NCI-H2171 (cell line): ENCODE measurements around the gene PPP1R9B.

Source experiments
- DNase-seq: peaks from one replicate; lab custom pipeline; 2025; lab: John Stamatoyannopoulos, UW

Gene PPP1R9B

DNA sequence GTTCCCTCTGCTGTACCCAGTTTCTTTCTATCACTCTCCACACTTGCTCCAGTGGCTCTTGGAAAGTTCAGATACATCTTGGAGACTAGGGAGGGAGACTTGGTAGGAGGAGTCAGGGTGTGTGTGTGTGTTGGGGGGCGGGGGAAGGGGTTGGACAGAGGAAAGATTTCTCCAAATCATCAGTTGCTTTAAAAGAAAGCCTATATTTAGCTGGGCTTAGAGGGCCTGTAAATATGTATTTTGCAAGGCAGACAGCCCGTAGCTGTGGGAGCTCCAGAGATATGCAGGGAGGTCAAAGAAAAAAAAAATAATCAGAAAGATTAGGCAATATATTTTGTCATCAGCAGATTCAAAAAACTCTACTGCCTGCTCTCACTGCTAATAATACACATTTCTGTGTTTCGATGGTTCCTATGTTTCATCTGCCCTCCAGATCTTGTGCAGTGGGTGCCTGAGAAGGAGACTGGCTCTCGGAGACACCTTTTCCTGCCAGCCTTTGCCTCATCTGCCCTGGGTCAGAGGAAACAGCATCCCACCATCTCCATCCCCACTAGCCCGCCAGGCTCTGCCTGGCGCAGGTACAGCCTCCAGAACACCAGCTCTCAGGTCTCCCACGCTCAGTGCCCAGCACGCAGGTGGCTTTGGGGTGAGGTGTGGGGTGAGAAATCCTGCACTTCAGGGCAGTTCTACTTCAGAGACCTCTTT, 4.8 kb upstream of the PPP1R9B start:
- DNase-seq = no peak

DNA sequence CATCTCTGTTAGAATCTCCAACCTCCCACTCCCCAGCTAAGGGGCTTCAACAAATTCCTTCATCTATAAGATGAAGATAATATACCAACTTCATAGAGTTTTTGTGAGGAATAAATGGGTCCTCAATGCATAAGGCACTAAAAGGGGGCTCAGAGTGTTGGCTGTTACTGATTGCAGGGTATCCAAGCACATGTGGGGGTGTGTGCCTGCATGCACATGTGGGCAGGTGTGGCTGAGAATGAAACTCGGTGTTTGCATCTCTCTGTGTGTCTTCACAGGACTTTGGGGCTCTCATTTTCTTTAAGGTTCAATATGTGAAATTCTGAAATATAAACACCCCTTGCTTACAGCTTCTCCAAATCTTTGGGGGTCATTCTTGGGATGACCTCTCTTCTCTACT, 4.1 kb upstream of the PPP1R9B start:
- no peak for DNase-seq

GRCh38 chr17:50153650-50154575, 3.4 kb upstream of the PPP1R9B start:
- DNase-seq = no peak

- no peak for DNase-seq
These were observed 2.3 kb upstream of the PPP1R9B start for GRCh38 chr17:50152736-50153135.

GRCh38 chr17:50151937-50152547, 1.6 kb upstream of the PPP1R9B start:
- DNase-seq = peak; percentile 69

DNA sequence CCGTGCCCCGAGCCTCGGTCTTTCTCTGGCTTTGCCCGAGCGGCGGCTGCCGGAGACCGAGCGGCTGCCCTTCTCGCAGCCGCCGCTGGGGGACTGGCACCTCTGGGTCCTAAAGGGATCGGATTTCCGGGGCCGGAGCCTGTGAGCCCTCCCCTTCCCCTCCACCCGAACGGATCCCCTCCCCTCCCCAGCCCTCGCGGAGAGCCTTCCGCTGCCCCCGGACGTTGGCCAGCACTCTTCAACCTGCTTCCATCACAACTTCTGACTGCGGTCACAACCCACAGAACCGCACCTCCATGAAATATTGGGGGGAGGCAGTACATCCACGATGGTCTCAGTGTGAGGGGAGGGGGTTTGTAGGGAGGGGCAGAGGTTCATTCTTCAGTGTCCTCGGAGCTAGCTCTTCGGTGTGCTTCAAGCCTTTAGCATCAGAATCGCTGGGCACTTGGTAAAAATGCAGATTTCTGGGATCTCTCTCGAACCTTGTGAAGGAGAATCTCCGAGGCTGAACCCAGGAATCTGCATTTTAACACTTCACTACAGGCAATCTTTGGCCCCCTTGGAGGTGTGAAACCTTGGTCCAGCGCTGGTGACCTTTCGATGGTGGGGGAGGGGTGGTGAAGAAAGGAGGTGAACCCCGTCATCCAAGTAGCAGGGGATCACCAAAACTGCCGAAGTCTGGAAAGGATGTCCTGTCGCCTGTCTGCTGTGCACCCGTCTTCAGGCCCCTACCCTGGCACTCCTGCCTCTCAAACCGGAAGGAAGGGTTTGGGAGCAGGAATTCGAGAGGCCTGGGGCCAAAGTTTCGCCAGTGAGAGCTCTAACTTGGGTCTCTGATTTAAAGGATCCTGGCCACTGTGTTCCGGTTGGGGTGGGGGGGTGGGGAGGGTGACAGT, 812 bp upstream of the PPP1R9B start:
- DNase-seq = peak; percentile 85

- DNase-seq = peak; percentile 41
These were observed 792 bp downstream of the PPP1R9B start for GRCh38 chr17:50149417-50150353.

DNA sequence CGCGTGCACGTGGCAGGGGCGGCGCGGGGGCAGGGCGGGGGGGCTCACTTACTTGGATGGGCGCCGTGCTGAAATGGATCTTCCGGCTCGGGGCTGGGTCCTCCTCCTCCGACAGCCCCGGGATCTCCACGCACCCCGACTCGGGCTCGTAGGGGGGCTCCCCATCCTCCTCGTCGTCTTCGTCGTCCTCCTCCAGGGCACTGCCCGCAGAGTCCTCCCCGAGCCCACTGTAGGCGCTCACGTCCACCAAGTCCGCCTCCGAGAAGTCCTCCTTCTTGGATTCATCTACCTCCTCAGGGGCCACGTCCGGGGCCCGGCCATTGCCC, 1.4 kb downstream of the PPP1R9B start:
- DNase-seq = no peak

GRCh38 chr17:50148226-50149090, 2.0 kb downstream of the PPP1R9B start:
- DNase-seq = peak; percentile 38

DNA sequence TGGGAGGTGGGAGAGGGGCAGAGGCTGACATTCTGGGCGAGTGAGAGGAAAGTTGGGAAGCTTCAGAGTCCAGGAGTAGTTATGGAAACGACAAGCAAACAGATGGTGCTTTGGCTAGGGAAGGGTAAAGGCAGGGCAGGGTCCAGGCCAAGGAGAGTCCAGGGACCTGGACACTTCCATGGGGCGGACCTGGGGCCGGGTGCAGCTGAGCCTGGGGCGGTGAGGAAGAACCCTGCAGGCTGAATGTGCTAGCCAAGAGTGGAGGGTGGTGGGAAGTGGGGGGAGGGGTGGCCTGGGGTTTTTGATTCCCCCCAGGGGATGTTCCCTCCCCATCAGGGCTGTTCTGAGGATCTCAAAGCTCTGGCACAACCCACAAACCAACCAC, 2.6 kb downstream of the PPP1R9B start:
- DNase-seq = no peak

DNA sequence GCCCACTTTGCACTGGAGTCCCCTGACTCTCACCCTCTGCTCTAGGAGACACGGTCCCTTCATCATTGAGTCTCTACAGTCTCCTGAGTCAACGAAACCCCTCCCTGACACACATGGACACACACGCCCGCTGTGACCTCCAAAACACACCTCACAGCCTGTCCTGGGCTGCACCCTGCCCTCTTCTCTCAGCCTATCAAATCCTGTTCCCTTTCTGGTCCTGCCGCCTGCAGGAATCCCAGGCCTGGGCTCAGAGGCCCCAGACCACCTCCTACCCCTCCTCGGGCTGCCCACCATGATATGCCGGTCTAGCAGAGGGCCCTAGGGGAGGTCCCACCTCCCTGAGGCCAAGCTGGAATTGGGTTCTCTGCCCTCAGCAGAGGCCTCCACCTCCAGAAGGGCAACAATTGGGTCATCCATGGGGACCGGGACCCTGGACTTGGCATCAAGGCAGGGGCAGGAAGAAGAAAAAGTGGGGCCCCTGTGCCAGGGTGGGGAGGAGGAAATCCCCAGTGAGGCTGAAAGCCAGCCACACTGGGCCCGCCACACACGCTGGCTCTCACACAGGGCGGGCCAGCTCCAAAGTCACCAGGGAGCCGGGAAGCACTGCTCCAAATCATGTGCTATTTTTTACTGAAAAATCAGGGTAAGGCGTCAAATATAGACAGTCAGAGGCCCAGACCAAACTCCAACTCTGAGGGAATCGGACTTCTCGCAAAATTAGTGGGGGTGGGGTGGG, 3.4 kb downstream of the PPP1R9B start:
- DNase-seq = no peak

DNA sequence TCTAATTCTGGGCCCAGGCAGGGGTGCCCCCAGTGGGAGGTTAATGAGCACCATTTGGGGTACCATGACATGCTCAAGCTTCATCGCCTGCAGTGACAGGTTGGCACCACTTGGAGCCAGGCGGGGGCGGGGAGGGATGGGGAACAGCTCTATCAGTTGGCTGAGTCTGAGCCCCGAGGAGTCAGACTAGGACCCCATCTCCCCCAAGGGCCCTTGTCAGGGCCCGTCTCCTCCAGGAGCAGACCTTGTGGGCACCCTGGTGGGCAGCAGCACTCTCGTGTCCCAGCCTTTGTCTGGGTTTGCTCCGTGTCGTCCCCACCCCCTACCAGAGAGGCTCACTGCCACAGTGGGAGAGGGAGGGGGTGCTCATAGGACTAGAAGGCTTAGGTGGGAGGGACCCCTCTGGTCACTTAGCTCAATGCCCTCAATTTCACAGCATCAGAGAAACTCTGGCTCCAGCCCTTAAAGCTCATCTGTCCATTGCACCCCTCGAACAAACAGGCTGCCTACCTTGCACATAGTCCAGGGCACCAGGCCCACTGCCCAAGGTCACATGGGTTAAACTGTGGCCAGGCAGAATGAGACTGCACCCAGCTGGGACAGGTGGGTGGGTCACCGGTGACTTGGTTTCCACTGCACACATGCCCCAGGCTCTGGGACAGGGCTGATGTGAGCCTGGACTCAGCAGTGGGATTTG, 4.1 kb downstream of the PPP1R9B start:
- no peak for DNase-seq

- DNase-seq = peak; percentile 33
These were observed 4.8 kb downstream of the PPP1R9B start for GRCh38 chr17:50145532-50146229.

DNA sequence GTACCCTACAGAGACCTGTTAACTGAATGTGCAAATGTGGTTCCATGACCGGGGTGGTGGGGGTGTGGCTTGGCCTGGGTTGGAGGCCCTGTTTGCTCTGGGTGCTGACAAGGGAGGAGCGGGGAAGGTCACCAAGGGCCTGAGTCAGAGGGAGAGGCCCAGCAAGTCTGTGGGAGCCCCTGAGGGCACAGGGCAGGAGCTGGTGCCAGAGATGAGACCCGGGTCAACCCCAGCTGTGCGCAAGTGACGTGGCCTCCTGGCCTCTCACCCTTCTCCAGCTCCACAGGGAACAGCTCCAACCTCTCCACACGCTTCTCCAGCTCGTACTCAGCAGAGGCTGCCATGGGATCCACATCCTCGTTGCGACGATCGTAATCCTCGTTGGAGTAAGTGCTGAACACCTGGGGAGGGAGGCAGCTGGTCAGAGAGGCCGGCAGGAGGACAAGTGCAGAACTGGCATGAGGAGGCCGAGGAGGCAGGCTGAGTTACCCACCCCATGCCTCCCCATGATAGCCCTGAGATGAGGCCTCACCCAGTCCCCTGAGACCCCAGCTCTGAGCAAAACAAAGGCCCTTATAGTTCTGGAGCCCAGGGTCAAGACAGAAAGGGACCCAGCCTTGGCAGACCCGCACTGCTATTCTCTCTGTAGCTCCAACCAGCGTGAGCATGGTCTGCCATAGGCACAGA, 5.5 kb downstream of the PPP1R9B start:
- DNase-seq = no peak

DNA sequence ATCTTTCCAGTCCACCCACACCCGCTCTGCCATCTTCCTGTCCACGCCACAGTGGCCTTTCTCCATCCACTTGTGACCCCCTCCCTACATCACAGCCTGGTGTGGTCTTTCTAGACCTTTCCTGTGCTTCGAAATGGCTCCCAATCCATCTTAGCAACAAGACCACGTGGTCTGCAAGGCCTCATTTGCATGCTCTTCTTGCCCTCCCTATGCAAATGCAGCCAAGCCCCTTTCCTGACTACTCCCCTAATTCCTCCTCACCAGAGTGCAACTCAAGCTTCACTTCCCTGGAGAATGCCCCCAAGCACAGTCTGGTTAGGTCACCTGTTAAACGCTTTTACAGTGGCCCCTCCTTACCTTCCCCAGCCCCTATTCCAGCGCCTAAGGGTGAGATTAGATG, 6.1 kb downstream of the PPP1R9B start:
- no peak for DNase-seq

DNA sequence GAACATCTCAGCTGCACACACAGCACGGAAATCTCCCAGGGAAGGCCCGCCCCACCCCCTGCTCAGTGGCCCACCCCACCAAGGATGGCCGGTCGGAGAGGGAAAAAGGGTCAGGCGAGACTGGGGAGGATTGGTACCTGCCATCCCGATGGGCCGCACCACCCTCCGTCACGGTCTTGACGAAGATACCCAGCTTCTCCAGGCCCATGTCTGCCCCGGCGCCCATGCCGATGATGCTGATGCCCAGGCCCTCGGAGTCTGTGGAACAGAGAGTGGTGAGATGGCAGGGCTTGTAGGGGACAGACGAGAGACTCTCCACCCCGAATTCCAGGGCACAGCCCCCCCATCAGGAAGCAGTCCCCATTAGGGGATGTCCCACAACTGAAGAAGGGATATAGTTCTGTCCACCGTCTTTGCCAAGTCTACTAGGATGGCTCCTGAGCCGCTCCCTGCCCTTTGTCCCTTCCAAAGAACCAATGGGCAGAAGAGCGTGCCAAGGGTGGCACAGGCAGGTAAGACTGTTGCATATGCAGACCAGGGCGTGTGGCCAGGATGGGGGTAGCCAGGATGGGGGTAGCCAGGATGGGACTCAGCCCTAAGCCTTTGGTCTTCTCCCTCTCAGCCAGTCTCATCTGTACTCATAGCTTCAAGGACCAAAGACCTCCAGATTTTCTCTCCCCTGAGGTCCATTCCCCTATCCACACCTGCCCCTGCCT, 6.9 kb downstream of the PPP1R9B start:
- no peak for DNase-seq

- no peak for DNase-seq
These were observed 8.7 kb downstream of the PPP1R9B start for GRCh38 chr17:50141745-50142110.
